Measurements from ENCODE around the gene NFATC2IP.
A peak's percentile ranks its signal among the peaks of the same experiment; 100 is the strongest.

NFATC2IP gene

DNA sequence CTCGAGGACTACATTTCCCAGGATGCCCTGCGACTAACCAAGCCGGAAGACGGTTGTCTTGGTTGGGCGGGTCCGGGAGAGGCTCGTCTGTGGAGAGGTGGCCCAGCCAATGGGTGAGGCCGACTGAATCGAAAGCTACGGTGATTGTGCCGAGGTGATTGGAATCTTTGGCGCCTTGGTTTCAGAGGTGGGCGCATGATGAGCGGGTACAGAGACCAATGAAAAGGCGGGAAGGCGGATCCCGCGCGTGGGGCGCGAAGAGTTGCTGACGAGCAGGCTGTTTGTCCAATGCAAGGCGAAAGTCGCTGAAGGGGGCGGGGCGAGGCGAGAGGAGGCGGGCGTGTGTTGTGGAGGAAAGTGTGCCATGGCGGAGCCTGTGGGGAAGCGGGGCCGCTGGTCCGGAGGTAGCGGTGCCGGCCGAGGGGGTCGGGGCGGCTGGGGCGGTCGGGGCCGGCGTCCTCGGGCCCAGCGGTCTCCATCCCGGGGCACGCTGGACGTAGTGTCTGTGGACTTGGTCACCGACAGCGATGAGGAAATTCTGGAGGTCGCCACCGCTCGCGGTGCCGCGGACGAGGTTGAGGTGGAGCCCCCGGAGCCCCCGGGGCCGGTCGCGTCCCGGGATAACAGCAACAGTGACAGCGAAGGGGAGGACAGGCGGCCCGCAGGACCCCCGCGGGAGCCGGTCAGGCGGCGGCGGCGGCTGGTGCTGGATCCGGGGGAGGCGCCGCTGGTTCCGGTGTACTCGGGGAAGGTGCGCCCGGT, at the start of gene NFATC2IP:
Gene NFATC2IP, plus strand, starts transcription at position 290 of the 762 bp plus-strand sequence. Its CDS starts 75 bp downstream, at position 365.
- DNase-seq (ENCODE audit: low spot score): peak; percentile 100

DNA sequence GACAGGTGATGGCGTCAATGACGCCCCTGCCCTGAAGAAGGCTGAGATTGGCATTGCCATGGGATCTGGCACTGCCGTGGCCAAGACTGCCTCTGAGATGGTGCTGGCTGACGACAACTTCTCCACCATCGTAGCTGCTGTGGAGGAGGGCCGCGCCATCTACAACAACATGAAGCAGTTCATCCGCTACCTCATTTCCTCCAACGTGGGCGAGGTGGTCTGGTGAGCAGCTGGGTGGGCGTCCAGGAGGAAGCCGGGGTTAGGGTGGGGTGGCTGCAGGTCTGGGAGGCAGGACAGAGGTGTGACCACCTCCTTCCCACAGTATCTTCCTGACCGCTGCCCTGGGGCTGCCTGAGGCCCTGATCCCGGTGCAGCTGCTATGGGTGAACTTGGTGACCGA, 48.9 kb upstream of the NFATC2IP start:
- no peak for DNase-seq (ENCODE audit: low spot score)

GRCh38 chr16:28902909-28903308, 47.8 kb upstream of the NFATC2IP start:
- no peak for DNase-seq (ENCODE audit: low spot score)

- no peak for DNase-seq (ENCODE audit: low spot score)
Measured at GRCh38 chr16:28903344-28904042, 47.2 kb upstream of the NFATC2IP start.

DNA sequence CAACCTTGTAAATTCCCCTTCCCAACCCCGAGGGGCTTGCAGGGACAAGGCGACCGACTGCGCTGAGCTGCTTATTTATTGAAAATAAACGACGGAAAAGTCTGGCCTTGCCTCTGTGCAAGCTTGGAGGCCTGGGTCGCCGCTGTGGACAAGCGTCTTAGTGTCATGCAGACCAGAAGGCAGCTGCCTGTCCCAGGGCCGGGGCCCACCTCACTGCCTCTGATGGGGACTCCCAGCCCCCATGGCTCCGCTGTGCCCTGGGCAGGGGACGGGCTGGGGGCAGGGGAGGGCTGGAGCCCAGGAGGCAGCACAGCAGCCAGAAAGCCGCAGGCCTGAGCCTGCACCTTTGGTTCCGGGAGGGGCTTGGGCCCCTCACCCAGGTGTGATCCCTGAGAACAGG, 46.4 kb upstream of the NFATC2IP start:
- no peak for DNase-seq (ENCODE audit: low spot score)

GRCh38 chr16:28904828-28905227, 45.9 kb upstream of the NFATC2IP start:
- DNase-seq (ENCODE audit: low spot score): no peak

DNA sequence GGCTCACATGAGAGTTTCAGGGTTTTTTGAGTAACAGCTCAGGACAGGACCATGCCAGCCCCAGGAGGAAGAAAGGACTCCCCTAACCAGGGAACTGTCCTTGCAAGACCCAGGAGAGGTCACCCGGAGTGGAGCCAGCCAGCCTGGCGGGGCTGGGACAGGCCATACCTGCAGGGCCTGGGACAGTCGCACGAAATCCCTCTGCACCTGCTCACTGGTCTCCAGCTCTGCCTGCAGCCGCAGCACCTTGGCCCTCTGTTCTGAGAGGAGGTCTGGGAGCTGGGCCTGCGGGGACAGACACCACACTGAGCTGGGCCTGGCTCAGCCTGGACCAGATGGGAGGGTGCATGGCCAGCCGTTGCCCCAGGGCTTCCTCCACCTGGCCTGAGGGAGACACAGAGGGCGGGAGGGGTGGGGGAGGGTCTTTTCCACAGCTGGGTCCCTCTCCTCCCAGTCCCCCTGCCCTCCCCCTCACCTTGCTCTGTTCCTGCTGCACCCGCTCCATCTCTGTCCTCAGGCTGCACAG, 45.4 kb upstream of the NFATC2IP start:
- no peak for DNase-seq (ENCODE audit: low spot score)

GRCh38 chr16:28905800-28906372, 44.9 kb upstream of the NFATC2IP start:
- DNase-seq (ENCODE audit: low spot score): no peak

GRCh38 chr16:28910086-28911031, 40.4 kb upstream of the NFATC2IP start:
- no peak for DNase-seq (ENCODE audit: low spot score)

GRCh38 chr16:28912558-28912957, 38.2 kb upstream of the NFATC2IP start:
- DNase-seq (ENCODE audit: low spot score): no peak

GRCh38 chr16:28913946-28914724, 36.6 kb upstream of the NFATC2IP start:
- DNase-seq (ENCODE audit: low spot score): no peak

- DNase-seq (ENCODE audit: low spot score): no peak
Measured at GRCh38 chr16:28915181-28915580, 35.6 kb upstream of the NFATC2IP start.

DNA sequence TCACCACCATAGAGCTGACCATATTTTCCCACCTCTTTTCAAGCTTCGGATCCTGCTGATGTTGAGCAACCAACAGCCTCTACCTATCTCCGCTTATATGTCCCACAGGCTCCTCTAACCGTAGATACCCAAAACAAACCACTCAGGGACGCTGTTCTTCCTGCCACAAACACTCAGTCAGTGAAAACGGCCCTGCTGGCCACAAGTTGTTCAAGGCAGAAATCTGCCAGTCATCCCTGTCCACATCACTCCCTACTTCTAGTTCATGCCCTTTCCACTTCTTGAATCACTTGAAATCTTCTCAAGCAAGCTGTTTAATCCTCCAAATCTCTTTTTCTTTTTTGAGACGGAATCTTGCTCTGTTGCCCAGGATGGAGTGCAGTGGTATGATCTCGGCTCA, 33.6 kb upstream of the NFATC2IP start:
- no peak for DNase-seq (ENCODE audit: low spot score)

DNA sequence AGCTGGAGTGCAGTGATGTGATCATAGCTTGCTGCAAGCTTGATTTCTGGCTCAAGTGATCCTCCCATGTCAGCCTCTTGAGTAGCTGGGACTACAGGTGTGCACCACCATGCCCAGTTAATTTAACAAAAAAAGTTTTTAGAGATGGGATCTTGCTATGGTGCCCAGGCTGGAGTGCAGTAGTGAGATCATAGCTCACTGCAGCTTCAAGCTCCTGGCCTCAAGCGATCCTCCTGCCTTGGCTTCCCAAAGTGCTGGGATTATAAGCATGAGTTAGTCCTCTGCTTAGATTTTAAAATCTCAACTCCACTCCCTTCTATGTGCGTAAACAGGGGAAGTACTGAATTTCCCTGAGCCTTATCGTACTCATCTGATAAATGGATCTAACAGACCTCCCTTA, 32.0 kb upstream of the NFATC2IP start:
- DNase-seq (ENCODE audit: low spot score): no peak

- no peak for DNase-seq (ENCODE audit: low spot score)
Measured at GRCh38 chr16:28923231-28923587, 27.5 kb upstream of the NFATC2IP start.

GRCh38 chr16:28923652-28924398, 26.9 kb upstream of the NFATC2IP start:
- no peak for DNase-seq (ENCODE audit: low spot score)

GRCh38 chr16:28924399-28924761, 26.4 kb upstream of the NFATC2IP start:
- DNase-seq (ENCODE audit: low spot score): no peak

- DNase-seq (ENCODE audit: low spot score): peak; percentile 92
Measured at GRCh38 chr16:28924762-28925385, 25.9 kb upstream of the NFATC2IP start, which contains the start of gene RABEP2. RABEP2 (minus strand) TSS chr16:28925238; CDS start chr16:28925163, 75 bp downstream.

DNA sequence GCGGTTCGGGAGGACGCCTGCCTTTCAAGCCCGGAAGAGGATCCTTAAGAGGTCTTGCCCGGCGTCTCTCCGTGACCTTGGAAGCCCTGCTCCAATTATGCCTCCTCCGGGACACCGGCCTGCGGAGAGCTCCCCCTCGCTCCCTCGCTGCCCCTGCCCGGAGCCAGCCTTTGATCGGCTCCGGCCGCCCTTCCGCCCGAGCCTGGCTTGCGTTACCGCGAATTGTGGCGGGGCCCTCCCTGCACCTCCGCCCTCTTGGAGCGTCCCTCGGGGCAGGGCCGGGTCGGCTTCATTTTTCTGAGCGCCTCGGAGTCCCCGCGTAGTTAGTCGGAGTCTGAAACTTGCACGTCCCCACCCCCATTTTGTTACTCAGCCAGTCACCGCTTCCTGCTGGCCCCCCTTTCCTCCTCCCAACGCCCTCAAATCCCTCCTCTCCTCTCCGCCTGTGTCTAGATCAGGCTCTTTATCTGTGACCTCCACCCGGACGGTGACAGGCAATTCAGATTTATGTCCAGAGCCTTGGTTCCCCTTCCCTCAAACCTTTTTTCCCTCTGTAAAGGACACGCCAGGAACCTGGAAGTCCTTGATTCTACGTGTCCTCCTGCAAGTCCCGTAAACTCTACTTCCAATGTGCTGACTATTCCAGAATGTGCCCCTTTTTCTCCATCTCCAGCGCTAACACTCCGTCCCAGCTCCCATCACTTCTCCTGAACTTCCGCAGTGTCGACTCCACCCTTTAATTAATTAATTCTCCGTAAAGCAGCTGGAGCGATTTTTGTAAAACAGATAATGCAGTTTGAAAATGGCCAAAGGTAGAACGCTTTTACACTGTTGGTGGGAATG, 25.1 kb upstream of the NFATC2IP start:
- peak; percentile 81 for DNase-seq (ENCODE audit: low spot score)

Data from CD4-positive, alpha-beta T cell treated with Interleukin-6 at 100 ng/mL for 8 hours (primary cell).